ENCODE results near the gene FAR2.

Gene FAR2

GRCh38 chr12:29158115-29158763 lies 9.2 kb downstream of the FAR2 start (continued):
- TF ChIP-seq PRDM2 (tag by site-specific recombination; IDR thresholded peaks at IDR 0.05; ENCODE audit: borderline replicate concordance) = no peak
- TF ChIP-seq ZNF184 (tag by site-specific recombination; IDR thresholded peaks at IDR 0.05) = no peak
- no peak for TF ChIP-seq ZNF548 (tag by site-specific recombination; IDR thresholded peaks at IDR 0.05)
- no peak for TF ChIP-seq ZNF18 (tag by site-specific recombination; IDR thresholded peaks at IDR 0.05)
- no peak for TF ChIP-seq ZNF530 (tag by site-specific recombination; IDR thresholded peaks at IDR 0.05; ENCODE audit: low read depth)
- TF ChIP-seq ZNF571 (tag by site-specific recombination; IDR thresholded peaks at IDR 0.05) = no peak
- no peak for TF ChIP-seq ZBTB10 (tag by site-specific recombination; IDR thresholded peaks at IDR 0.05)
- no peak for TF ChIP-seq ZNF792 (tag by site-specific recombination; IDR thresholded peaks at IDR 0.05)
- TF ChIP-seq ZFP41 (tag by site-specific recombination; IDR thresholded peaks at IDR 0.05; ENCODE audit: borderline replicate concordance) = no peak

- Histone ChIP-seq H3K4me1 (ENCODE audit: control insufficient read depth, insufficient read depth, low read length) (peaks cover 6% of the 10 kb centered on the region), H3K9me3 (ENCODE audit: control insufficient read depth, insufficient read depth, low read depth, low read length) (no peaks in the 10 kb centered on the region), H3K4me3 (ENCODE audit: low read depth, low read length) (no peak overlapping the region), H3K36me3 (ENCODE audit: control insufficient read depth in 2 of 2, insufficient read depth in 1 of 2, low read length in 2 of 2) (no peaks in the 10 kb centered on the region), H3K27ac (ENCODE audit: extremely low read depth, low read depth, low read length) (no peak overlapping the region)
- POLR2A ChIA-PET = no interaction called here
- CTCF ChIA-PET = no interaction called here
- no peak for TF ChIP-seq ZSCAN4 (tag by site-specific recombination; IDR thresholded peaks at IDR 0.05)
- TF ChIP-seq ZNF274 (IDR thresholded peaks at IDR 0.05; ENCODE audit: low read length) = no peak
- no peak for TF ChIP-seq ZNF274 (tag by site-specific recombination; IDR thresholded peaks at IDR 0.05; ENCODE audit: borderline replicate concordance)
- no peak for TF ChIP-seq ZBTB1 (tag by site-specific recombination; IDR thresholded peaks at IDR 0.05)
- TF ChIP-seq ZNF311 (tag by site-specific recombination; IDR thresholded peaks at IDR 0.05; ENCODE audit: borderline replicate concordance) = no peak
- no peak for TF ChIP-seq FEZF1 (tag by site-specific recombination; IDR thresholded peaks at IDR 0.05)
- TF ChIP-seq KLF9 (tag by site-specific recombination; IDR thresholded peaks at IDR 0.05; ENCODE audit: low read depth) = no peak
- no peak for TF ChIP-seq GLIS2 (tag by site-specific recombination; IDR thresholded peaks at IDR 0.05)
- TF ChIP-seq ZNF623 (tag by site-specific recombination; IDR thresholded peaks at IDR 0.05) = no peak
- no peak for TF ChIP-seq ZNF548 (tag by site-specific recombination; IDR thresholded peaks at IDR 0.05)
- TF ChIP-seq HOXC10 (CRISPR knock-in tag; IDR thresholded peaks at IDR 0.05) = no peak
- TF ChIP-seq ZSCAN18 (tag by site-specific recombination; IDR thresholded peaks at IDR 0.05) = no peak
- TF ChIP-seq SETDB1 (IDR thresholded peaks at IDR 0.05; ENCODE audit: insufficient read length, low read length) = no peak
These were observed 10.6 kb downstream of the FAR2 start for GRCh38 chr12:29159661-29160060.
